HepG2 (cell line): Measurements from ENCODE around the gene RBM25. TPM values are rescaled to one million over a fixed set of nuclear protein-coding genes. Genes with fewer than 3 reads are reported as not detected.

Experiments used
- DNMT3B ChIP-seq: conservative IDR thresholded peaks from 2 replicates; pipeline ENCODE4 v1.6.1; 2016; ENCODE audit warnings: missing biosample characterization, control low read depth
- DPF2 ChIP-seq: sonication (generic); formaldehyde crosslinking; IDR thresholded peaks from 2 replicates; pipeline ENCODE4 v1.4.0; 2020; ENCODE audit warnings: mild to moderate bottlenecking, low read depth, missing genetic modification reagents, borderline replicate concordance
- FIP1L1 ChIP-seq: fragments of 200-400 bp; formaldehyde crosslinking; IDR thresholded peaks from 2 replicates; pipeline ENCODE4 v1.6.1; 2018; ENCODE audit warnings: low read depth, mild to moderate bottlenecking, low read length, moderate library complexity, borderline replicate concordance; ENCODE audit not compliant: insufficient read depth
- MLLT10 ChIP-seq: sonication (generic); formaldehyde crosslinking; IDR thresholded peaks from 2 replicates; pipeline ENCODE4 v1.4.0; 2020; ENCODE audit warnings: missing genetic modification reagents
- MXI1 ChIP-seq: IDR thresholded peaks from 3 replicates; pipeline ENCODE4 v1.6.1; 2012; ENCODE audit warnings: low read depth, low read length, inconsistent platforms, borderline replicate concordance
- NR2C2 ChIP-seq: sonication (generic); formaldehyde crosslinking; IDR thresholded peaks from 2 replicates; pipeline ENCODE4 v1.4.0; 2020; ENCODE audit warnings: missing genetic modification reagents, mild to moderate bottlenecking, moderate library complexity, borderline replicate concordance
- XRCC5 ChIP-seq: fragments of 200-400 bp; formaldehyde crosslinking; optimal IDR thresholded peaks from 2 replicates; pipeline ENCODE3; 2017; ENCODE audit warnings: mild to moderate bottlenecking, low read length
- ZMAT3 ChIP-seq: sonication (generic); formaldehyde crosslinking; conservative IDR thresholded peaks from 2 replicates; pipeline ENCODE4 v1.7.0; 2021; ENCODE audit warnings: missing genetic modification reagents
- ZNF75D ChIP-seq: sonication (generic); formaldehyde crosslinking; IDR thresholded peaks from 2 replicates; pipeline ENCODE4 v1.8.1; 2023; ENCODE audit warnings: missing genetic modification reagents, mild to moderate bottlenecking, borderline replicate concordance
- polyA plus RNA-seq, 8 experiments: library from polyadenylated mRNA; depleted of rRNA in 3 of 8; stranded (reverse) in 7 of 8; unstranded in 1 of 8; fragments of >200 nt; fragmentation: Illumina TruSeq in 4 of 8; extraction: Trizol in 4 of 8; gene quantifications; 2 replicates each; pipeline versions ENCODE4 v1.2.1 to v1.2.3, GENCODE V29; 2011 to 2016; ENCODE audit warnings: low read depth in 4 of 8, missing spikeins in 1 of 8, mixed read lengths in 1 of 8; ENCODE audit not compliant: insufficient read depth in 1 of 8
- total RNA-seq, 5 experiments: library from RNA; depleted of rRNA; stranded (reverse); fragments of >200 nt; fragmentation: Illumina TruSeq; extraction: Trizol; gene quantifications; 2 replicates each; pipeline ENCODE4 v1.2.3, GENCODE V29; 2016; ENCODE audit warnings: low read depth in 1 of 5
- TF ChIP-seq, protein P1 (sequence below): sonication (generic); formaldehyde crosslinking; IDR thresholded peaks from 2 replicates; pipeline ENCODE4 v1.4.0; 2020; ENCODE audit warnings: missing genetic modification reagents, borderline replicate concordance
- TF ChIP-seq, protein P2 (sequence below): sonication (generic); formaldehyde crosslinking; IDR thresholded peaks from 2 replicates; pipeline ENCODE4 v1.8.1; 2023; ENCODE audit warnings: mild to moderate bottlenecking, moderate library complexity, missing genetic modification reagents
- TF ChIP-seq, protein P3 (sequence below): sonication (generic); formaldehyde crosslinking; IDR thresholded peaks from 2 replicates; pipeline ENCODE4 v1.4.0; 2020; ENCODE audit warnings: mild to moderate bottlenecking, missing genetic modification reagents
- TF ChIP-seq, protein P4 (sequence below): IDR thresholded peaks from 2 replicates; pipeline ENCODE4 v1.6.1; 2016; ENCODE audit warnings: mild to moderate bottlenecking
- TF ChIP-seq, protein P5 (sequence below), 2 experiments: sonication (generic) in 1 of 2; formaldehyde crosslinking in 1 of 2; IDR thresholded peaks; 2 replicates each; pipeline versions ENCODE4 v1.5.1 to v1.6.1; 2011 to 2020; ENCODE audit warnings: borderline replicate concordance in 1 of 2, low read depth in 1 of 2, low read length in 1 of 2, mild to moderate bottlenecking in 1 of 2, missing genetic modification reagents in 1 of 2, moderate library complexity in 1 of 2

Gene RBM25
- total and polyA plus RNA-seq, 2 of the 13 experiments (the other 11 are each of a cell fraction or from before 2014, with no cell fraction given): 34.1 to 65.9 TPM

DNA sequence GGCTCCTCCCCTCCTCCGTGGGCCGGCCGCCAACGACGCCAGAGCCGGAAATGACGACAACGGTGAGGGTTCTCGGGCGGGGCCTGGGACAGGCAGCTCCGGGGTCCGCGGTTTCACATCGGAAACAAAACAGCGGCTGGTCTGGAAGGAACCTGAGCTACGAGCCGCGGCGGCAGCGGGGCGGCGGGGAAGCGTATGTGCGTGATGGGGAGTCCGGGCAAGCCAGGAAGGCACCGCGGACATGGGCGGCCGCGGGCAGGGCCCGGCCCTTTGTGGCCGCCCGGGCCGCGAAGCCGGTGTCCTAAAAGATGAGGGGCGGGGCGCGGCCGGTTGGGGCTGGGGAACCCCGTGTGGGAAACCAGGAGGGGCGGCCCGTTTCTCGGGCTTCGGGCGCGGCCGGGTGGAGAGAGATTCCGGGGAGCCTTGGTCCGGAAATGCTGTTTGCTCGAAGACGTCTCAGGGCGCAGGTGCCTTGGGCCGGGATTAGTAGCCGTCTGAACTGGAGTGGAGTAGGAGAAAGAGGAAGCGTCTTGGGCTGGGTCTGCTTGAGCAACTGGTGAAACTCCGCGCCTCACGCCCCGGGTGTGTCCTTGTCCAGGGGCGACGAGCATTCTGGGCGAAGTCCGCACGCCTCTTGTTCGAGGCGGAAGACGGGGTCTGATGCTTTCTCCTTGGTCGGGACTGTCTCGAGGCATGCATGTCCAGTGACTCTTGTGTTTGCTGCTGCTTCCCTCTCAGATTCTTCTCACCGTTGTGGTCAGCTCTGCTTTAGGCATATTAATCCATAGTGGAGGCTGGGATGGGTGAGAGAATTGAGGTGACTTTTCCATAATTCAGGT lies 78.3 kb downstream of the RBM25 start, which contains the start of gene PSEN1 (continued):
- TF ChIP-seq, protein P1, sequence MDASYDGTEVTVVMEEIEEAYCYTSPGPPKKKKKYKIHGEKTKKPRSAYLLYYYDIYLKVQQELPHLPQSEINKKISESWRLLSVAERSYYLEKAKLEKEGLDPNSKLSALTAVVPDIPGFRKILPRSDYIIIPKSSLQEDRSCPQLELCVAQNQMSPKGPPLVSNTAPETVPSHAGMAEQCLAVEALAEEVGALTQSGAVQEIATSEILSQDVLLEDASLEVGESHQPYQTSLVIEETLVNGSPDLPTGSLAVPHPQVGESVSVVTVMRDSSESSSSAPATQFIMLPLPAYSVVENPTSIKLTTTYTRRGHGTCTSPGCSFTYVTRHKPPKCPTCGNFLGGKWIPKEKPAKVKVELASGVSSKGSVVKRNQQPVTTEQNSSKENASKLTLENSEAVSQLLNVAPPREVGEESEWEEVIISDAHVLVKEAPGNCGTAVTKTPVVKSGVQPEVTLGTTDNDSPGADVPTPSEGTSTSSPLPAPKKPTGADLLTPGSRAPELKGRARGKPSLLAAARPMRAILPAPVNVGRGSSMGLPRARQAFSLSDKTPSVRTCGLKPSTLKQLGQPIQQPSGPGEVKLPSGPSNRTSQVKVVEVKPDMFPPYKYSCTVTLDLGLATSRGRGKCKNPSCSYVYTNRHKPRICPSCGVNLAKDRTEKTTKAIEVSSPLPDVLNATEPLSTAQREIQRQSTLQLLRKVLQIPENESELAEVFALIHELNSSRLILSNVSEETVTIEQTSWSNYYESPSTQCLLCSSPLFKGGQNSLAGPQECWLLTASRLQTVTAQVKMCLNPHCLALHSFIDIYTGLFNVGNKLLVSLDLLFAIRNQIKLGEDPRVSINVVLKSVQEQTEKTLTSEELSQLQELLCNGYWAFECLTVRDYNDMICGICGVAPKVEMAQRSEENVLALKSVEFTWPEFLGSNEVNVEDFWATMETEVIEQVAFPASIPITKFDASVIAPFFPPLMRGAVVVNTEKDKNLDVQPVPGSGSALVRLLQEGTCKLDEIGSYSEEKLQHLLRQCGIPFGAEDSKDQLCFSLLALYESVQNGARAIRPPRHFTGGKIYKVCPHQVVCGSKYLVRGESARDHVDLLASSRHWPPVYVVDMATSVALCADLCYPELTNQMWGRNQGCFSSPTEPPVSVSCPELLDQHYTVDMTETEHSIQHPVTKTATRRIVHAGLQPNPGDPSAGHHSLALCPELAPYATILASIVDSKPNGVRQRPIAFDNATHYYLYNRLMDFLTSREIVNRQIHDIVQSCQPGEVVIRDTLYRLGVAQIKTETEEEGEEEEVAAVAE: no peak
- no peak for TF ChIP-seq ZMAT3 (CRISPR knock-in tag)
- TF ChIP-seq, protein P2, sequence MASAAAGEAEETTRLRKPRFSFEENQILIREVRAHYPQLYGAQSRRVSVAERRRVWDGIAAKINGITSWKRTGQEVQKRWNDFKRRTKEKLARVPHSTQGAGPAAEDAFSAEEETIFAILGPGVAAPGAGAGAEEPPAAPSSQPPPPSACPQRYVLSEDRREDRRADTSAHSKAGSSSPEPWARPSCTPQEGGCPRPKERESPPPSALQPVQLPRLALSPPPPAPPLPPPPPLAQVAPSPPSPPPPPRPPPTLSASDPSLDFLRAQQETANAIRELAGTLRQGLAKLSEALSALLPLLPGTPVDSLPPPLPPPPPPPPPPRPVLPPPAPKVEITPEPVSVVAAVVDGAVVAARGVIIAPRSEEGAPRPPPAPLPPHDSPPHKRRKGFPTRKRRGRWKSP (CRISPR knock-in tag): peak; percentile 54; the same call in 1 of the 2 replicates
- TF ChIP-seq, protein P3, sequence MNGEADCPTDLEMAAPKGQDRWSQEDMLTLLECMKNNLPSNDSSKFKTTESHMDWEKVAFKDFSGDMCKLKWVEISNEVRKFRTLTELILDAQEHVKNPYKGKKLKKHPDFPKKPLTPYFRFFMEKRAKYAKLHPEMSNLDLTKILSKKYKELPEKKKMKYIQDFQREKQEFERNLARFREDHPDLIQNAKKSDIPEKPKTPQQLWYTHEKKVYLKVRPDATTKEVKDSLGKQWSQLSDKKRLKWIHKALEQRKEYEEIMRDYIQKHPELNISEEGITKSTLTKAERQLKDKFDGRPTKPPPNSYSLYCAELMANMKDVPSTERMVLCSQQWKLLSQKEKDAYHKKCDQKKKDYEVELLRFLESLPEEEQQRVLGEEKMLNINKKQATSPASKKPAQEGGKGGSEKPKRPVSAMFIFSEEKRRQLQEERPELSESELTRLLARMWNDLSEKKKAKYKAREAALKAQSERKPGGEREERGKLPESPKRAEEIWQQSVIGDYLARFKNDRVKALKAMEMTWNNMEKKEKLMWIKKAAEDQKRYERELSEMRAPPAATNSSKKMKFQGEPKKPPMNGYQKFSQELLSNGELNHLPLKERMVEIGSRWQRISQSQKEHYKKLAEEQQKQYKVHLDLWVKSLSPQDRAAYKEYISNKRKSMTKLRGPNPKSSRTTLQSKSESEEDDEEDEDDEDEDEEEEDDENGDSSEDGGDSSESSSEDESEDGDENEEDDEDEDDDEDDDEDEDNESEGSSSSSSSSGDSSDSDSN: peak; percentile 71
- no peak for TF ChIP-seq DPF2 (CRISPR knock-in tag)
- no peak for TF ChIP-seq FIP1L1
- TF ChIP-seq ZNF75D (CRISPR knock-in tag): no peak
- TF ChIP-seq XRCC5: no peak
- TF ChIP-seq, protein P4, sequence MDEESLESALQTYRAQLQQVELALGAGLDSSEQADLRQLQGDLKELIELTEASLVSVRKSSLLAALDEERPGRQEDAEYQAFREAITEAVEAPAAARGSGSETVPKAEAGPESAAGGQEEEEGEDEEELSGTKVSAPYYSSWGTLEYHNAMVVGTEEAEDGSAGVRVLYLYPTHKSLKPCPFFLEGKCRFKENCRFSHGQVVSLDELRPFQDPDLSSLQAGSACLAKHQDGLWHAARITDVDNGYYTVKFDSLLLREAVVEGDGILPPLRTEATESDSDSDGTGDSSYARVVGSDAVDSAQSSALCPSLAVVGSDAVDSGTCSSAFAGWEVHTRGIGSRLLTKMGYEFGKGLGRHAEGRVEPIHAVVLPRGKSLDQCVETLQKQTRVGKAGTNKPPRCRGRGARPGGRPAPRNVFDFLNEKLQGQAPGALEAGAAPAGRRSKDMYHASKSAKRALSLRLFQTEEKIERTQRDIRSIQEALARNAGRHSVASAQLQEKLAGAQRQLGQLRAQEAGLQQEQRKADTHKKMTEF: peak; percentile 37; the same call in 1 of the 2 replicates
- peak; percentile 73; the same call in 1 of the 3 replicates for TF ChIP-seq MXI1
- TF ChIP-seq MLLT10 (CRISPR knock-in tag): no peak
- TF ChIP-seq, protein P5, sequence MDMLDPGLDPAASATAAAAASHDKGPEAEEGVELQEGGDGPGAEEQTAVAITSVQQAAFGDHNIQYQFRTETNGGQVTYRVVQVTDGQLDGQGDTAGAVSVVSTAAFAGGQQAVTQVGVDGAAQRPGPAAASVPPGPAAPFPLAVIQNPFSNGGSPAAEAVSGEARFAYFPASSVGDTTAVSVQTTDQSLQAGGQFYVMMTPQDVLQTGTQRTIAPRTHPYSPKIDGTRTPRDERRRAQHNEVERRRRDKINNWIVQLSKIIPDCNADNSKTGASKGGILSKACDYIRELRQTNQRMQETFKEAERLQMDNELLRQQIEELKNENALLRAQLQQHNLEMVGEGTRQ (IDR thresholded peaks at IDR 0.05; ENCODE audit: low read depth, low read length): no peak
- TF ChIP-seq, protein P5 (CRISPR knock-in tag; IDR thresholded peaks at IDR 0.05; ENCODE audit: borderline replicate concordance): no peak
- TF ChIP-seq NR2C2 (CRISPR knock-in tag): peak; percentile 96
- TF ChIP-seq DNMT3B (CRISPR knock-in tag): no peak
